HG02642 (cell line): ENCODE data around the gene SLC35B2.

Source experiments
- ATAC-seq: cut with Tn5 transposase; IDR thresholded peaks from one replicate; pipeline ENCODE4 v1.9.1; 2021; ENCODE audit warnings: mild to moderate bottlenecking; ENCODE audit not compliant: unreplicated experiment, poor library complexity

SLC35B2 gene, protein sequence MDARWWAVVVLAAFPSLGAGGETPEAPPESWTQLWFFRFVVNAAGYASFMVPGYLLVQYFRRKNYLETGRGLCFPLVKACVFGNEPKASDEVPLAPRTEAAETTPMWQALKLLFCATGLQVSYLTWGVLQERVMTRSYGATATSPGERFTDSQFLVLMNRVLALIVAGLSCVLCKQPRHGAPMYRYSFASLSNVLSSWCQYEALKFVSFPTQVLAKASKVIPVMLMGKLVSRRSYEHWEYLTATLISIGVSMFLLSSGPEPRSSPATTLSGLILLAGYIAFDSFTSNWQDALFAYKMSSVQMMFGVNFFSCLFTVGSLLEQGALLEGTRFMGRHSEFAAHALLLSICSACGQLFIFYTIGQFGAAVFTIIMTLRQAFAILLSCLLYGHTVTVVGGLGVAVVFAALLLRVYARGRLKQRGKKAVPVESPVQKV

DNA sequence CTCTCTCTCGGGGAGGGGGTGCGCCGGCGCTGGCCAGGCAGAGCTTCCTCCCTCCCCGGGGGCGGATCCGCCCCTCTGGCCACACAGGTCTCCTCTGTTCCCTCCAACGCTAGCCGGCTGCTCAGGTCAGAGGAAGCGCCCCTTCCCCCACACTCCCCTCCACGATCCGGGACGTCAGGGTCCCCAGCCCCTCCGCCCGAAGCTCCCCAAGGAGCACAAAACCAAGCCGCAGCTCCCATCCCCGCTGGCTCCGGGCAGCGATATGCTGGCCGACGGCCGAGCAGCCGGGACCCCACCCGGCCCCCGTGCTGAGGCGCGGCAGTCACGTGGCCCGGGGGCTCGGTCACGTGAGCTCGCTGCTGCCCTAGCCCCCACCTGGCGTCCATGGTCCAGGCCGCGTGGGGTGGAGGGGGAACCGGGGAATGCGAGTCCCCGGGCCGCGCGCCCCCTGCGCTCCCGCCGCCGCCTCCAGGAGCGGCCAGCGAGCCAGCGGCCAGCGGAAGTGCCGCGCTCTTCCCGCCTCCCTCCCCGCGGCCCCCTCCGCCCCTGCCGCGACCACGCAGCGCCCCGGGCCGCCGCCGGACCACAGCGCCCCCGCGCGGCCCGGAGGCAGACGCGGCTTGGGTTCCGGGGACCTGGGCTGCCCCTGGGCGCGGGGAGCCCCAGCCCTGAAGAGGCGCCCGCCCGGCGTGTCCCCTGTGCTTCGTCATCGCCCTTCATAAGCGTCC is at the start of gene SLC35B2:
SLC35B2 (minus strand) TSS at position 504 of the 728 bp plus-strand sequence; CDS start at position 386, 118 bp downstream.
- ATAC-seq: peak; percentile 56

DNA sequence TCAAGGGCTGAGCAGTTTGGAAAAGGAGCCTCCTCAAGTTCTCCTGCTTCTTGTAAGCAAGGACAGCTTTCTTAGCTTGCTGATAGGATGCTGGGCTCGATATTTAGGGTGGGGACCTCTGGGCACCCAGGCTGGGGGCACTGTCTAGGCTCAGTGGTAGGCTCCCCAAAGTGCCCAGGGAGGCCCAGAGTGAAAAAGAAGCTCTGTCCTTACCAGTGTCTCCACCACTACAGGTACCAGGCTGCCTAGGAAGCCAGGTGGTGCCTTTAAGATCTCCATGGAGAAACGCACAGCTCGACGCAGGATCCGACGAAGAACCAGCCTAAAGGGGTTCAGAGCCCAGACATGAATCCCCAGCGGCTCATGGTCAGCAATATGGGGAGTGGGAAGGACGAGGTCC is 49.4 kb upstream of the SLC35B2 start:
- ATAC-seq: no peak

DNA sequence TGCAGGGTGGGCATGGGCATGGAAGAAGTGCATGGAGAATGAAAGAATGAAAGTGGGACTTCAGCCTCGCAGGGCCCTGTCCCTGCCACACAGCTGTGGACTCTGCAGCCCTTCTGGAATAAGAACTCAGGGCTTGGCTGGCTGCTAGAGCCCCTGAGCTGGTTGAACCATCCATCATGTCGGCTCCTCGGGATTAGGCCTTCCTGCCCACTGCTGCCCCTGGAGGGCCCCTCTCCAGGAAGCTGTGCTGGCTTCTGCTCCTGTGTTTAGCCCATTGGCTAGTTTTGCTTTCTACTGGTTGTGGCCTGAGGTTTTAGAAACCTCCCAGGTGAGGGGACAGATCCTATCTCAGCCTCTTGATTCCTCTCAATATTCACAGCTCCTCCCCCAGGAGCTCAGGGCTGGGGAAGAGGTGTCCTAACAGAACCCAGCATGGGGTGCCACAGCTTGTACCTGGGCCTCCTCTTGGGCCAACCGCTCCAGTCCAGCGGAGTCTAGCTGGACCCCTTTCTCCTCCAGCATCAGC is 47.9 kb upstream of the SLC35B2 start:
- no peak for ATAC-seq

DNA sequence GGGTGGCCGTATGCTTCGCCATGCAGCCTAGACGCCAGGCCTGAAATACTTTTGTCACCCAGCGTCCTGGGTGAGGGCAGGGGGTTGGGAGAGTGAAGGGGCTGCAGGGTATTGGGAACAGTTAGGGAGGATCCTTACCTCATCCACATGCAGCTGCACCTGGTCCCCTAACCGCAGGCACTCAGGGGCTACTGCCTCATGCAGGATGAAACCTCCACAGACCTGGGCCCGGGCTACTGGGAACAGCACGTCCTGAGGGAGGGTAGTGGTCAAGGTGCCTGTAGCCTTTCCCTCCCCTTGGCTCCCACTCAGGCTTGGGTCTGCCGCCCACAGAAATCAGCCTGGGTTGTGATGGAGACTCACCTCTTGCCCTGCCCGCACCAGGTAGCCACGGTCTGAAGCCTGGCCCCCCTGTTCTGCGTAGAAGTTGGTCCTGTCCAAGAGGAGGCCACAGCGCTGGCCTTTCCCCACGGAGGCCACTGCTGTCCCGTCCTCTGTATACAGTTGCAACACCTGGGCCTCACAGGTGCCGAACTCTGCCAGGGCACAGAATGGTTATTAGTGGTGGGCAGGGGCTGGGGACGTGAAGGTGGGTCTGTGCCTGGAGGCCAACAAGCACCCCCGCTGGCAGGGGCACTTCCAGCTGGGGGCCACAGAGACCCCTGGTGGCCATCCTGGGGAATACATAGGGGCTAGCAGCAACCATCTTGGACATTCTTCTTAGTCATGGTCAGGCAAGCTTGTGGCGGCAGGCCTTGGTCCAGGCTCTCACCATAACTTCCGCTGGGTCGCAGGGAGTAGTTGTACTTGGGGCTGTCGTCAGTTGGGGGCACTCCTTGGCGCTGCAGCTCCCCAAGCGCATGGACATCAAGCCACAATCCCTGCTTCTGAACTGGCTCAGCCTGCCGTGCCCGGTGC is 47.2 kb upstream of the SLC35B2 start:
- ATAC-seq: peak; percentile 58

DNA sequence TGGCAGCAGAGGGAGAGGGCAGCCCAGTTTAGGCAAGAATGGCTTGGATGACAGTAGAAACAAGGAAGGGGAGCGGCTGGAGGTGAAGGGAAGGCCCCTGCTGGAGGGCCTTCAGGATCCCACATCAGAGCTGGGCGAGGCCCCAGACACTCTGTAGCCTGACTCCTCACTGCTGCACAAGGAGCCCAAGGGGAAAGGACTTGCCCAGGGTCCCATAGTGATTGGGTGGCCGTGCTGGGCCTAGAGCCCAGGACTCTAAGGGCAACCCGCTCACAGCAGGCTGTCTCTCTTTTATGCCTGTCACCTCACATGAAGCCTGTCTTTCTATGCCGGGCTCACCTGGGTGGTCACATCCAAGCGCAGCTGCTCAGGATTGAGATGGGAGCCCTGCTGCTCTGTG is 46.5 kb upstream of the SLC35B2 start:
- no peak for ATAC-seq

DNA sequence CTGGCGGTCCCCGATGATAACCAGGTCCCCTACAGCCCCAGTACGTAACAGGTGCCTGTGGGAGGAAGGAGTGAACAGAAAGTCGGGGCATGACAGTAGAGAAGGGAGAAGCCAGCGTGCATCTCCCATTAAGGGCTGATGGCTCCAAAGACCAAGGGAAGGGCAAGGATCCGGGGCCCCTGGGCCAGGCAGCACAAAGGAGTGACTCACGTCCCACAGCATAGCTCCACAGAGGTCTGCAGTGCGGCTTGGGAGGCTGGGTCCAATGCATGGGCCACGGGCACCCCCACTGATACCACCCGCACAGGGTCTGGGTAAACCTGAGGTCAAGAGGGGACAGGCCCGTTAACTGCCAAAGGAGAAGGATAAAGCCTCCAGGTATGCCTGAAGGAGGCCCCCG is 45.5 kb upstream of the SLC35B2 start:
- no peak for ATAC-seq

DNA sequence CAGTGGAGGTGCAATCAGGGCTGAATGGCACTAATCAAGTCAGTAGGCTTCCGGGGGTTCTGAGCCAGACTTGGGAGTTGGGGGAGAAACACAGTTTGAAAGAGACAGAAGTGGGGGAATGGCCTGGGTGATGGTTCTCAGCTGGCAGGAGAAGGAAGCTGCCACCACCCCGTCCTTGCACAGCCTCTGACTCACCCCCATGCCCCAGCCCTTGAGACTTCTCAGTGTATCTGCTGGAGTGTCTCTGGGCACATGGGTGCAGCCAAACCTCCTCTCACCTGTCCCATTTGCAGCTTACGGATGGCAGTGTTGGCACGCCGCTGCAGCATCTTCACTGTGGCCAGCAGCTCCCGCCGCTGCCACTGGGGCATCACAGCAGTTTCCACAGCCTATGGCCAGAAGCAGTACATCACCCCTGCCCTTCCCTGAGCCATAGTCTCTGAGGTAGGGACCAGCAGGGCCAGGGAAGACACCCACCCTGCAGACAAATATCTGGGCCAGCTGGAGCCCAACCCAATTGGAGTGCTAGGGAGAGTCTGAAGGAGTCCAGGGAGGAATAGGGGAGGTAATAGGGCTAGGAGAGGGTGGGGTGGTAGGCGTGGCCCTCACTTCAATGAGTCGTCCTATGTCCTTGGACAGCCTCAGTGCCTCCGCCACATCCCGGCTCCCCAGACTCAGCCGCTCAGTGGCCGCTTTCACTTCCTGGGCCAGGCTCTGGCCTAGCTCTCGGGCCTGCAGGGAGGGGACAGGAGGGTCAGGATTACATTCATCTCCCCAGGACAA is 44.6 kb upstream of the SLC35B2 start:
- no peak for ATAC-seq

DNA sequence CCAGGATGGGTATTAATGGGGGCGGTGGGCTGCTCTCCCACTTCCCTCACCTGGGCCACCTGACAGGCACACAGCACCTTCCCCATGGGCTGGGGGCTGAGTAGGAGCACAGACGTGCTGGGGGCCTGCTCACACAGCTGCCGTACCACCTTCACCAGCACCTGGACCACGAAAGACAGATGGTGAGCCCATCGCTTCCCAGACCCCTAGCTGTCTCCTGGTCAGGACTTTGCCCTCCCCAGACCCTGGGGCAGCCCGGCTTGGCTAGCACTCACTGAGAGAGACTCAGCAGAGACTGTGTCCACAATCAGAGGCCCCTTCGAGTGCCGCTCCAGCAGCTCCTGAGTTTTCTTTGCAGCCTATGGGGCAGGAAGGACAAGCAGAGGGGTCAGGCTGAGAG is 43.8 kb upstream of the SLC35B2 start:
- no peak for ATAC-seq

DNA sequence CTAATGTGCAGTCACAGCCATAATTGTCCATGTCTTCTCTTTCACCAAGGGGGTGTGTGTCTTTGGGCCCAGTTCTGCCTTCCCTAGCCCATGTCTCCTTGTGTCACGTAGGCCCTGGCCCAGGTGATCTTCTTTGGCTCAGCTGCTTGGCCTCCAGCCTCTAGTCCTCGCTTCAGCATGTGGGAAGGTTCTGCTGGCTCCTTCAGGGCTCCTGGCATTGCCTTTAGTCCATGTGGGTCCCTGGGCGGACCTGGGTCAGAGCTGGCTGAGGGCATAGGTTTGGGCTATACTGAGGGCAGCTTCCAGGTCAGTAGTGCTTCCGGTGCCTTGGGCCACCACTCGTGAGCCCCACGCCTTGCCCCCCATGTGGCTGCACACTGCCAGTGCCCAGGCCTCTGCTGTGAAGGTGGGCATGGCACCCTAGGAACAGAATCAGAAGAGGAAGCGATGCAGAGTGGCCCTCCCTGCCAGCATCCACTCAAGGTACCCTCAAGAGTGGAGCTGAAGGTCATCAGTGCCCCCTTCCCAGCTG is 43.0 kb upstream of the SLC35B2 start:
- ATAC-seq: no peak

DNA sequence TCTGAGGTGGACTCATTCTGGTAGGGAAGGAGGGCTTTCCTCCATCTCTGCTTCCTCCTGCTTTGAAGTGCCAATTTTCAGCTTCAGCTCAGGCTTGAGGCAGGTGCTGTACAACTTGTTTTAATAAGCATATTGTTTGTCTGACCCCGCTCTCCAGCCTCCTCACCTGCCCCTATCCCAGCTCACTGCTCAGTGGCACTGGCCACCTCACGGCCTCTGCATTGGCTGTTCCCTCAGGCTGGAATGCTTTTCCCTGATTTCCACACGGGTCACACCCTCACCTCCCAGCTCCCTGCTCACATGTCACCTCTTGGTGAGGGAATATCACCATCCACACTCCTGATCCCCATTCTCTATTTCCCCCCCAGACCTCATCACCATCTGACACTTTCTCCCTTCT is 41.5 kb upstream of the SLC35B2 start:
- ATAC-seq: no peak

DNA sequence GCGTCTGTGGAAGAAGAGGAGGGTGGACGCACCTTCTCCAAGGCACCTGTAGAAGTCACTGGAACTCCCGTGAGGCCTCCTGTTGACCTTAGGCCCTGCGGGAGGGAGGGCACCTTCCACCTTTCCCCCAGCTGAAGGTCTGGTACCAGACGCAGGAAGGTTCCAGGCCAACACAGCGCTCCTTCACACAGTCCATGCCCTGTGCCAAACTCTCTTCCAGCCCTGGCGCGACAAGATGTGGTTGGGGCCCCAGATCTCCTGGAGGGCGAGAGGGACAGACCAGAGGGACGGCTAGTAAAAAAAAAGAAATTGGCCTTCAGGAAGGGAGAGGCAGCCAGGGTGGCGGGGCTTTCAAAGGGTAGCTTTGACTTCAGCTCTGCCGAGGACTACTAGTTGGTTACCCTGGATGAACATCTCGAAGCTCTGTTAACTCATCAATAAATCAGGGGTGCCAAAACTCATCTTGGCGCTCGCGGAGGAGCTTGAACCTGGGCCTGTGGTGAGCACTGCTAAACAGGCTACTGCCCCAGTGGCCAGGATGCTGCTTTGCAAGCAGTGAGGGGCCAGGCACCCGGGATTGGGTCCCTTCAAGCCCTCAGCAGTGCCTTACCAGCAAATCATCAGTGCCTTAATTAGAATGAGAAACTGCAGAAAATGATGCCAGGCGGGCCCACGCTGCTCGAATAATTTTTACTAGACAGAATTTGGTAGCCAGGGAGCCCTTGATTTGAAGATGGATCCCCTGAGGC is 40.9 kb upstream of the SLC35B2 start:
- no peak for ATAC-seq

DNA sequence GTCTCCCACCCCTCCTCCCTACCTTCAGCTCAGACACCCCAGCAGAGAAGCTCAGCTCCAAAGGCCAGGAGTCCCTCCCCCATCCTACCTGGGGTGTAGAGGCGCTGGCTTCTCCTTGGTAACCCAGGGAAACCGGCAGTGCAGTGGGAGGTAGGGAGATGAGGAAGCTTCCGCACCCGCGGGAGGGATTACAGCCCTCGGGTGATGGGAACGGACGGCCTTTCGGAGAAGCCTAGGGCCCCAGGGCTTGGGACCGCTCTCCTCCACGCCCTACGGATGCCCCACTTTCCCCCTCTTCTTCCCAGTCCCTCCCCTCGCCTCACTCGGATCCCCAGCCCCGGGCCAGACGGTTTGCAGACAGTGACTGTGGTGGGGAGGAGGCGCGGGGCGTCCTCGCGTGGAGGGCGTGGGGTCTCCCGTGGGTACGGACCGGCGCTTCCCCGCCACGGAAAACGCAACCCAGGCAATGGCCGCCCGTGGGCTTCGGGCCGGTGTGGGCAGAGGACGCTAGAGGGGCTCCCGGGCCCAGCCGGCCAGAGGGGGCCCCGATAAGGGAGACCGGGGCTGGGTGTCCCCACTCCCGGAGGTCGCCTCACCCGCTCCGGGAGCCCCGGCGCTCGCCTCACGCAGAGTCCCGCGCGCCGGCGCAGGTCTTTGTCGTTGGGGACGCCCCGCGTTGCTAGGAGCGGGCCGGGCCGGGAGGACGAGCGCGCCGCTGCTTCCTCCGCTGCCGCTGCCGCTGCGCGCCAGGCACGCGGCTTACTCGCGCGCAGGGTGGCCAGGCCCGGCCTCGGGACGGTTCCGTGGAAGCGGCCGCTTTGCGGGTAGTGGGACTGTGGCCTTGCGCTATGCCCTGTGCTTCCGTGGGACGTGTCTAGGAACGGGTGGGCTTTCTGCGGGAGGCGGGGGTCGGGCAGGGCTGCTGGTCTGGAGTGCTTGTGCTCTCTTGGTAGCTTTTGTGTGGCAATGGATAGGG is 40.0 kb upstream of the SLC35B2 start:
- ATAC-seq: peak; percentile 62

DNA sequence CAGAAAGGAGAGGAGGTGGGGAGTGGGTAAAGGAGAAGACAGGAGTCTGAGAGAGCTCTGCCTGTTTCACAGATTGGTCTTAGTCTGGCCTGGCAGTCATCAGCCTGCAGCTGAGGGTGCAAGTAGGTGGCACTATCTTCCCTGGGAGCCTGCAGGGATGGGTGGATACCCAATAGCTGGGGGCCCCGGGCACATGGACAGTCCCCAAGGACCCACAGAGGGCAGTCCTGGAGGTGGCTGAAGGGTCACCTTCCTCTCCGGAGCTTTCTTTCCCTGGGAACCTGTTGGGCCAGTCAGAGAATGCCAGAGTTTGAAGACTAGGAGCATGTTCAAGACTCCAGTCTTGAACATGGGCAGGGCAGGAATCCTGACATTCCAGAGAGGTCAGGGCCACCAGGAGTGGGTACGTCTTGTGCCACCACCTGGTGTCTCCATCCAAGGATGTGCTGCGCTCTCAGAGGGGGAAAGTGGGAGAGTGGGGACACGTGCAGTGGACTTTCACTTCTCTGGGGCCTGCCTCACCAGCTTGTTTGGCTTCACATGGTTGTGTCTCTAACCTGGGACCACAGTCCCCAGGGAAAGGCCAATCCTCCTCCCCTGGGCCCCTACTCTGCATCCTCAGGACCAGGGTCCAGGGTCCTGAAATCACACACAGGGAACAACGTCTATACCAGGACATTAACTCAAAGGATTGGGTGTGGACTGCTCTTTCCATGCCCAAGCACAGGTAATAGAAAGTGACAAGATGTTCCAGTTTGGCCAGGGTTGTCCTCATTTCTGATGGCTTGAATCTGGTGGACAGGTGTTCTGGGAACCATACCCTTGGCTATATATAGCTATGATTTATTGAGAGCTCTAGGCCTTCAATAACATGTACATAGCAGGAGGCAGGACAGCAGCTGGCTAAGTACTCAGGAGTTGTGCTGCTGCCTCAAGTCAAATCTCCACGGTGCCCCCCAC is 37.8 kb upstream of the SLC35B2 start:
- ATAC-seq: no peak

DNA sequence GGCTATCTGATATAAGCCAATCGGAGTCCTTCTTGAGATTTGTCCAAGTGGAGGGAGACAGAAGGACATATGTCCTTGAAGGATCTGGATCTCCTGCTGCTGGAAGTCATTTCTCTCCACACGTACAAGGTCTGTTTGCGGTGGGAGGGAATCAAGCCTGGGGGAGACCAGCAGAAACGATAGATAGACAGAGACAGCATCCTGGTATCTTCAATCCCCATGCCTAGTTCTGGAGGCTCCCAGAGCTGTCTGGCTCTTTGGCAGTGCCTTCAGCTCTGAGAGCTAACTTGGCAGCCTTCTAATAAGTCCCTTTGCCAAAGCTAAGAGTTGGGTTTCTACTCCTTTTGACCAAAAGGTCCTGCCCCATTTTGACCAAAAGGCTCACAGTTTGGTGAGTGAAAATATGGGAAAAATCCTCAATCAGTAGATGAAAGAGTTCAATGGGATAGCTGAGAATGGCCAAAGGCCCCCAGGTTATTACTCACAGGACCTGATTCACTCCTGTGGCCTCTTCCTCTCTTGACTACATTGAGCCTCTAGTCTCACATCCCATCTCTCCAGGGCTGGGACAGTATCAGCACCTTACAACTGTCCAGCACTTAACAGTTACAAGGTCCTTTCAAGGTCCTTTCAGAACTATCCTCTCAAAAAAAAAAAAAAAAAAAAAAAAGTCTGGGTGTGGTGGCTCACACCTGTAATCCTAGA is 35.5 kb upstream of the SLC35B2 start:
- no peak for ATAC-seq

DNA sequence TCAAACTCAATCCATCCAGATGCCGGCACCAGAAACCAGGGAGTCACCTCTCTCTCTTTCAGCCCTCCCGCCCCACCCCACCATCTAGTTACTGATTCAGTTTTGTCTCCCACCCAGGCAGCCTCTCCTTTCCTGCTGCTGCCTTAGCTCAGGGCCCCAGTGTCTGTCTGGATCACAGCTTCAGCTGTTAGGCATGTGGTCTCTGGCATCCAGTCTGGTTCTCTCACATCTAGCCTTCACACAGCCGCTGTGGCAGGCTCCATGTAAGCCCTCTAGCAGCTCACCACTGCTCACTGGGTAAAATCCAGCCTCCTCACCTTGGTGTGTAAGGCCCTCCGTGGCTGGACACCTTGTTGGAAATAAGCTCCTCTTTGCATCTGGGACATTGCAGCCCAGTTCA is 34.5 kb upstream of the SLC35B2 start:
- ATAC-seq: no peak

DNA sequence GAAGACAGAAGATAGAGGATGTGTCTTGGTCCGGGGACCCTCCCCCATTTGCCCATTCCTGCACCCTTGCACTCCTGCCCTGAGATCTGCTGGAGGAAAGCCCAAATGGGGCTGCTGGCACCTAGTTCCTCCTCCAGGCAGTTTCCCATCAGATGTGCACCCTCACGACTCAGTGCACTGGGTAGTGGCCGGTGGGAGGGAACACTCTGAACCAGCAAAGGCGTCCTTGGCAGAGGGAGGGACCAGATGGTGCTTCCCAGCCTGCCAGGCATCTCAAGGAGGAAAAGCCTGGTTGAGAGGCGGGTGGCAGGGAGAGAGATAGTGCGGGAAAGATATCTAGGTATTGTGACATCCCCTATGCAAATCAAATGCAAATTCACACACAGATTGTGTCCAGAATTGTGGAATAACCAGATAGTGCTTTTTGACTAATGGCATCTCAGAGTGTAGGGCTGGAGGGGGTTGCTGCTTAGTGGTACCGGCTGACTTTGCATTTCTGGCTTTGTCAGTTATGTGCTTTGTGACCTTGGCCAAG is 32.5 kb upstream of the SLC35B2 start:
- no peak for ATAC-seq
